GM20431 (cell line): ENCODE results near the gene ZNF138.

Source experiments
- in situ Hi-C: fragments of 300-500 bp; cut with MseI, MboI; formaldehyde crosslinking; loops from one replicate; pipeline ENCODE4 v1.15.0; 2020; ENCODE audit warnings: low sequenced_read_pairs; ENCODE audit not compliant: unreplicated experiment

The ZNF138 gene

DNA sequence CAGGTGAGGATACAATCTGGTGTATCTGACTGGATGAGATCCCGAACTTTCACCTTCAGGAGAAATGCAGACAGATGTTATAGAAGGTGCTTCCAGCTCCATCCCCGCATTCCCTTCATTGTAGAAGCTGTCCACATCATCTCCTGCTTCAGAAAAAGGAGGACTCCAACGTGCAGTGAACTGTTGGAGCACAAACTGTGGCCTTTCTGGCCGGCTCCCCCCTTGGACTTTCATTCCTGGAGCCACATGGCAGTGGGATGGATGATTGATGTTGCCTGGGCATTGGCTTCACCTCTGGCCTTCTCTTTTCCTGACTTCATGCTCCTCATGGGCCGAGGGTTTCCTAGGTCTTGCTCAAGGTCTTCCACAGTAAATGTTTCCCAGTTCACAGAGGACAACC, 79.3 kb downstream of the ZNF138 start:
- in situ Hi-C loops, result no loop called here

DNA sequence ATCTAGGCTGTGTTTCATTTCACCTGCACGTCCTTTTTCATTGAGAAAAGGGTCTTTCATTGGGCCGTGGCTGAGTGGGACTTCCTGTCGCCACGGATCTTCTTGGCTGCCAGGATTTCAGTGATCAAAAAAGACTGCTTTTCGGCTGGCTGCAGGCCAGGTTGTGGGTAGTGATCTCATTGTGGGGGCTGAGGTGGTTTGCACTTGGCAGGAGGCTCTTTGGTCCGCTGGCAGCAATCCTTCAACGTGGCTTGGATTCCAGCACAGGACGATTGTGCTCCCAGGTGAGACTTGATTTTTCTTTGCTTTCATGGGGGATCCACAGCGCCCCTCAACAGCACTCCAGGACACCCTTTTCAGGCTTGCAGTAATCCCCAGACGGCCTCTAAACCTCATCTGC, 79.9 kb downstream of the ZNF138 start:
- in situ Hi-C loops, result no loop called here

DNA sequence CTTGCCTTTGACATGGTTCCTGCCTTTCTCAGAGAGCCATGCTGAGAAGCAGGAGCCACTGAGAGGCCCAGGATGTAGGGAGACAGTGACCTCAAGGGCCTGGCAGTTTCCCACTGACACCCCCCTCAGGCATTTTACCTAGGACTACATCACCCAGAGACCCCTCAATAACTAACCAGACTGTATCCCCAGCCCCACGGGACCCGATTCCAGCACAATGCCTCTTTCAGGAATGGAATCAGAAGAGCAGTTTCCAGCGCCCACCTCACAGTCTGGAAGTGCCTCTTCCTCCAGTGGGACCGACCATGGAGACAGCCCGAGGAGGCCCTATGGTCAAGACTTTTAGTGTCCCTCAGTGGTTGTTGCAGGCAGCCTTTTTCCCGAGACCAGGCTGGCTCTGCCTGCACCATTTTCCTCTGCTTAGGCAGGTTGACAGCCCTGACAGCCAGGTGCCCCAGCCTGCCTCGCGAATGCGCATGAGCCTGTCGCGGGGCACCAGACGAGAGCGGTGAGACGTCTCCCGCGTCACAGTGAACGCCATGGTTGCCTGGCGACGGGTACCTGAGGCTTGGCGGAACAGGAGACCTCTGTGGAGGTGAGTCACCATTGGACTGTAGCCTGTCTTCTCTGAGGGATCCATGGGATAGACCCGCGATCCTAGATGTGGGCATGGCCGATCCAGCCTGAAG, 80.5 kb downstream of the ZNF138 start:
- in situ Hi-C loops, result no loop called here

DNA sequence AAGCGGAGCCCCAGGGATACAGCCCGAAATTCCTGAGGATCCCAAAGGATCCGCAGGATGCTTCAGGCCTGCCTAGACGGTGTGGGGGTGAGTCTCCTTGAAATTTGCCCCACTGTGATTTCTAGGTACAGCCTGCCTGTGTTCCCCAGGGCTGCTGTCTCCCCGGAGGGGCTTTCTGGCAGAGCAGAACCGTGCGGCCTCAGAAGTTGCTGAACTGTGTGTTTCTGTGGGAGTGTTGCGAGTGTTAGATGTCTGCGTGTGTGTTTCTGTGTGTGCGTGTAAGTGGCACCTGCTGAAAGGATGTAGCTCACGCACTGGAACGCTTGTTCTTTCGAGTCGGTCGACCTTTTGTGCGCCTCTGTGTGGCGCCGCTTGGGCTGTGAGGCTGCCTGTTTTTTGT, 81.0 kb downstream of the ZNF138 start:
- in situ Hi-C loops, result no loop called here

DNA sequence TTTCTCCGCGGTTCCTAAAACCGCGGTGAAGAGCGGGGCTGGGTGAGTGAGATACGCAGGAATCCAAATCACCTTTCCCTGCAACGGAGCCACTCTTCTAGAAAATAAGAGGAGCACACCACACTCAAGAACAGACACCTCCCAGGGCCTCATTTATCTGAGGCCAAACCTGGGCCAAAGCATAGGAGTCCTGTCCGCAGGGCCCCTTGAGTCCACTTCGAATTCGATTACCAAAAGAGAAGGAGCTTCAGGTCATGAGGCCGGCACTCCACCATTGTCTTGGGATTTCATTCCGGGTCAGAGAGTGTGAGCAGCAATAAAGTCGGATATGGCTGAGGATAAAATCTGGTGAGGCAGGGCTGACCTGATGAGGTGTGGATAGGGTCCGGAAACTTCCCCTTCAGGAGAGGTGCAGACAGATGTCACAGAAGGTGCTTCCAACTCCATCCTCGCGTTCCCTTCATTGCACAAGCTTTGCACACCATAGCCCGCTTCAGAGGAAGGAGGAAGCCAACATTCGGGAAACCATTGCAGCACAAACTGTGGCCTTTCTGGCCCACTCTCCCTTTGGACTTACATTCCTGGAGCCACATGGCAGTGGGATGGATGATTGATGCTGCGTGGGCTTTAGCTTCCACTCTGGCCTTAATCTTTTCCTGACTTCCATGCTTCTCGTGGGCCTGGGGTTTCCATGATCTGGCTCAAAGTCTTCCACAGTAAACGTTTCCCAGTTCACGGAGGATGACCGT, 81.6 kb downstream of the ZNF138 start:
- in situ Hi-C loops, result no loop called here

DNA sequence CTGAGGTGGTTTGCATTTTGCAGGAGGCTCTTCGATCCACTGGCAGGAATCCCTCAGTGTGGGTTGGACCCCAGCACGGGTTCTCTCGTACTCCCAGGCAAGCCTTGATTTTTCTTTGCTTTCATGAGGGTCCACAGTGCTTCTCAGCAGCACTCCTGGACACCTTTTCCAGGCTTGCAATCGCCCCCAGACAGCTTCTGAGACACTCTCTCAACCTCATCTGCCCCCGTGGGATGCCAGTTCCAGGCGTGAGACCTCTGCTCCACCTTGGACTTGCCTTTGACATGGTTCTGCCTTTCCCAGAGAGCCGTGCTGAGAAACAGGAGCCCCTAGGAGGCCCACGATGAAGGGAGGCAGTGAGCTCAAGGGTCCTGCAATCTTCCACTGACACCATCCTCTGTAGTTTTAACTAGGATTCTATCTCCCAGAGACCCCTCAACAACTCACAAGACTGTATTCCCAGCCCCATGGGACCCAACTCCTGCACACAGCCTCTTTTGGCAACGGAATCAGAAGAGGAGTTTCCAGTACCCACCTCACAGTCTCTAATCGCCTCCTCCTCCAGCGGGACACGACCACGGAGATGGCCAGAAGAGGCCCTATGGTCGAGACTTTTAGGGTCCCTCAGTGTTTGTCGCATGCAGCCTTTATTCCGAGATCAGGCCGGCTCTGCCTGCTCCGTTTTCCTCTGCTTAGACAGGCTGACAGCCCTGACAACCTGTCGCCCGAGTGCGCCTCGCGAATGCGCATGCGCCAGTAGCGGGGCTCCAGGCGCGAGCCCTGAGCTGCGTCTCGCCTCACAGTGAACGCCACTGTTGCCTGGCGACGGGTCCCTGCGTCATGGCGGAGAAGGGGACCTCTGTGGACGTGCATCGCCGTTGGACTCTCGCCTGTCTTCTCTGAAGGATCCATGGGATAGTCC, 82.8 kb downstream of the ZNF138 start:
- in situ Hi-C loops, result no loop called here

DNA sequence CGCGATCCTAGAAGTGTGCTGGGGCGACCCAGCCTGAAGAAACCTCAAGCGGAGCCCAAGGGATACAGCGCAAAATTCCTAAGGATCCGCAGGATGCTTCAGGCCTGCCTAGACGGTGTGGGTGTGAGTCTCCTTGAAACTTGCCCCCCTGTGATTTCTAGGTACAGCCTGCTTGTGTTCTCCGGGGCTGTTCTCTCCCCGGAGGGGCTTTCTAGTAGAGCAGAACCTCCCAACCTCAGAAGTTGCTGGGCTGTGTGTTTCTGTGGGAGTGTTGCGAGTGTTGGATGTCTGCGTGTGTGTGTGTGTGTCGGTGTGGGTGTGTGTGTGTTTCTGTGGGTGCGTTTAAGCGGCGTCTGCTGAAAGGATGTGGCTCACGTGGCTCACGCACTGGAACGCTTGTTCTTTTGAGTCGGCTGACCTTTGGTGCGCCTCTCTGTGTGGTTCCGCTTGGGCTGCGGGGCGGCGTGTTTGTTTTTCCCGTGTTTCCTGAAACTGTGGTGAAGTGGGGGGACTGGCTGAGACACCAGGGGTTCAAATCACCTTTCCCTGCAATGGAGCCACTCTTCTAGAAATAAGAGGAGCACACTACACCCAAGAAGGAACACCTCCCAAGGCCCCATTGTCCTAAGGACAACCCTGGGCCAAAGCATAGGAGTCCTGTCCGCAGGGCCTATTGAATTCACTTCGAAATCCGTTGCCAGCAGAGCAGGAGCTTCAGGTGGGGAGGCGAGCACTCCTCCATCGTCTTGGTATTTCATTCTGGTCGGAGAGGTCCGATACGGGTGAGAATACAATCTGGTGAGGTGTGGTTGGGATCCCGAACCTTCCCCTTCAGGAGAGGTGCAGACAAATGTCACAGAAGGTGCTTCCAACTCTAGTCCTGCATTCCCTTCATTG, 83.7 kb downstream of the ZNF138 start:
- in situ Hi-C loops, result no loop called here

DNA sequence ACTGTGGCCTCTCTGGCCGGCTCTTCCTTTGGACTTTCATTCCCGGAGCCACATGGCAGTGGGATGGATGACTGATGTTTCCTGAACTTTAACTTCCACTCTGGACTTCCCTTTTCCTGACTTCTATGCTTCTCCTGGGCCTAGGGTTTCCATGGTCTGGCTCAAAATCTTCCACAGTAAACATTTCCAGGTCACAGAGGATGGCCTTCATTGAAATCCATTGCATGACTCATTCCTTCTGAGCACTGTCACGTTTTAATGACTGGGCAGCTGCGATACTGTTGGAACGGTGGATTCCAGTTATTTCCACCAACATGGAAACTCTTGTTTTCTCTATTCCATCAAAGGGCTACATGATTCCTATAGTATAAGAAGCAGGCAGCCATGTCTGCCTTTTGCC, 84.5 kb downstream of the ZNF138 start:
- in situ Hi-C loops, result no loop called here

DNA sequence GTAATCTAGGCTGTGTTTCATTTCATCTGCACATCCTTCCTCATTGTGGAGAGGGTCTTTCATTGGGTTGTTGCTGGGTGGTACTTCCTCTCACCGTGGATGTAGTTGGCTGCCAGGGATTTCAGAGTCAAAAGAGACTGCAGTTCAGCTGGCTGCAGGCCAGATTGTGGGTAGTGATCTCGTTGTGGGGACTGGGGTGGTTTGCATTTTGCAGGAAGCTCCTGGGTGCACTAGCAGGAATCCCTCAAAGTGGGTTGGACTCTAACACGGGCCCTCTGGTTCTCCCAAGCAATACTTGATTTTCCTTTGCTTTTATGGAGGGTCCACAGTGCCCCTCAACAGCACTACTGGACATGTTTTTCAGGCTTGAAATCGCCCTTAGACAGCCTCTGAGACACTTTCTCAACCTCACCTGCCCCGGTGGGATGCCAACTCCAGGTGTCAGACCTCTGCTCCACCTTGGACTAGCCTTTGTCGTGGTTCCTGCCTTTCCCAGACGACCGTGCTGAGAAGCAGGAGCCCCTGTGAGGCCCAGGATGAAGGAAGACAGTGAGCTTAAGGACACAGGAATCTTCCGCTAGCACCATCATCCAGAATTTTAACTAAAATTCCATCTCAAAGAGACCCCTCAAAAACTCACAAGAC, 85.0 kb downstream of the ZNF138 start:
- in situ Hi-C loops, result no loop called here

DNA sequence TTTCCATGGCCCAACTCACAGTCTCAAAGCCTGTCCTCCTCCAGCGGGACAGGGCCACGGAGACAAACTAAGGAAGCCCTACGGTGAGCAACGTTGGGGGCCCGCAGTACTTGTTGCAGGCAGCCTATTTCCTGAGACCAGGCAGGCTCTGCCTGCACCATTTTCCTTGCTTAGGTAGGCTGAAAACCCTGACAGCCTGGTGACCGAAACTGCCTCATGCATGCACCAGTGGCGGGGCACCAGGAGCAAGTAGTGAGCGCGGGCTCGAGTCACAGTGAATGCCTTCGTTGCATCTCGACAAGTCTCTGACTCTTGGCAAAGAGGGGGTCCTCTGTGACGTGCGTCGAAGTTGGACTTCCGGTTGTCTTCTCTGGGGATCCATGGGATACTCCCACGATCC, 85.6 kb downstream of the ZNF138 start:
- in situ Hi-C loops, result no loop called here

DNA sequence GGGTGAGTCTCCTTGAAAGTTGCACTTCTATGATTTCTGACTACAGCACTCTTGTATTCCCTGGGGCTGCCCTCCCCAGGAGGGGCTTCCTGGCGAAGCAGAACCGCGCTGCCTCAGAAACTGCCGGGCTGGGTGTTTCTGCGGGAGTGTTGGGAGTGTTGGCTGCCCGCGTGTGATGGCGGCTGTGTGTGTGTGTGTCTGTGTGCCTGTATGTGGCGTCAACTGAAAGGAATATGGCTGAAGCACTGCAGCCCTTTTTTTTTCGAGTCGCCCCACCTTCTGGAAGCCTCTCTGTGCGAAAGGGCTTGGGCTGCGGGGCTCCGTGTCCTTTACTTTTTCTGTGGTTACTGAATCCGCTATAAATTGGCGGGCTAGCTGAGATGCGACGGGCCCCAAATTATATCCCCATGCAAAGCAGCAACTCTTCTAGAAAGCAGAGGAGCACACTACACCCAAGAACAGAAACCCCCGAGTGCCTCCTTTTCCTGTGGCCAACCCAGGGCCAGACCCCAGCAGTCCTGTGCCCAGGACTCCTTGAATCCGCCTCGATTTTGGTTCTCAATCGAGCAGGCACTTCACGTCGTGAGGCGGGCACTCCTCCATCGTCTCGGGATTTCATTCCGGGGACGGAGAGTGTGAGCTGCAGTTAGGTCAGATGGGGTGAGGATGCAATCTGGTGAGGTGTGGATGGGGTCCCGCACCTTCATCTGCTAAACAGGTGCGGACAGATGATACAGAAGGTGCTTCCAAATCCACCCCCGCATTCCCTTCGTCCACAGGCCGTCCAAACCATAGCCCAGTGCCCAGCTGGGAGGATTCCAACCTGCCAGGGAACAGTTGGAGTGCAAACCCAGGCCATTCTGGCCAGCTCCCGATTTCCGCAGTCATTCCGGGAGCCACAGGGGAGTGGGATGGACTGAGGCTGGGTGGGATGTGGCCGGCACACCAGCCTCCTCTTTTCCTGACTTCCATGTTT, 86.4 kb downstream of the ZNF138 start:
- in situ Hi-C loops, result no loop called here

DNA sequence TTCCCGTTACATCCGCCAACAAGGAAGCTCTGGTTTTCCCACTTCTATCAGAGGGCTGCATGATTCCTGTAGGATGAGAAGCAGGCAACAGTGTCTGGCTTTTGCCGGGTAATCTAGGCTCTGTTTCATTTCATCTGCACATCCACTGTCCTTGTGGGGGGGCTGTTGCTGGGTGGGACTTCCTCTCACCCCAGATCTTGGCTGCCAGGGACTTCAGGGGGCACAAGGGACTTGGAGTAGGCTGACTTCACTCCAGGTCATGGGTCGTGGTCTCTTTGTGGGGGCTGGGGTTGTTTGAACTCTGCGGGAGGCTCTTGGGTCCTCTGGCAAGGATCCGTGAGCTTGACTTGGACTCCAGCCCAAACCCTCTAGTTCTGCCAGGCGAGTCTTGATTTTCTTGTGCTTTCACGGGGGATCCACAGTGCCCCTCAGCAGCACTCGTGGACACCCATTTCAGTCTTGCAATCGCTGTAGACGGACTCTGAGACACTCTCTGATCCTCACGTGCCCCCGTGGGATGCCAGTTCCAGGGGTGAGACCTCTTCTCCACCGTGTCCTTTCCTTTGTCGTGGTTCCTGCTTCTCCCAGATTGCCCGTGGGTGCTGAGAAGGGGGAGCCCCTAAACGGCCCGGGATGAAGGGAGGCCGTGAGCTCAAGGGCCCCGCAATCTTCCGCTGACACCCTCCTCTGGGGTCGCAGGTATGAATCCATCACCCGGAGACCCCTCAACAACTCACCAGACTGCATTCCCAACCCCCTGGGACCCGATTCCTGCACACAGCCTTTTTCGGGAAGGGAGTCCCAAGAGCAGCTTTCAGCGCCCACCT, 87.4 kb downstream of the ZNF138 start:
- in situ Hi-C loops, result no loop called here

DNA sequence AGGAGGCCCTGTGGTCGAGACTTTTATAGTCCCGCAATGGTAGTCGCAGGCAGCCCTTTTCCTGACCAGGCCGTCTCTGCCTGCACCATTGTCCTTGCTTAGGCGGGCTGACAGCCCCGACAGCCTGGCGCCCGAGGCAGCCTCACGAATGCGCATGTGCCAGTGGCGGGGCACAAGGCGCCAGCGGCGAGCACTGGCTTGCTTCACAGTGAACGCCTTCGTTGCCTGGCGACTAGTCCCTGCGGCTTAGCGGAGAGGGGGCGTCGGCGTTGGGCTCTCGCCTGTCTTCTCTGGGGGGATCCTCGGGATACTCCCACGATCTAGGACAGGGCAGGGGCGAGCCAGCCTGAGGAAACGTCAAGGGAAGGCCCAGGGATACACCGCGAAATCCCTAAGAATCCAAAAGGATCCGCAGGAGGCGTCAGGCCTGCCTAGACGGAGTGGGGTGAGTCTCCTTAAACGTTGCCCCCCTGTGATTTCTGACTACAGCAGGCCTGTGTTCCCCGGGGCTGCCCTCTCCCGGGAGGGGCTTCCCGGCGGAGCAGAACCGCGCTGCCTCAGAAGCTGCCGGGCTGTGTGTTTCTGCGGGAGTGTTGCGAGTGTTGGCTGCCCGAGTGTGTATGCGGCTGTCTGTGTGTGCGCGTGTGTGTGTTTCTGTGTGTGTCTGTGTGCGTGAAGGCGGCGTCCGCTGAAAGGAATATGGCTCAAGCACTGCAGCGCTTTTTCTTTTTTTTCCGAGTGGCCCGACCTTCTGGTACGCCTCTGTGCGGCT, 88.3 kb downstream of the ZNF138 start:
- in situ Hi-C loops, result no loop called here
